Prostate gland (tissue), 2 donors: ENCODE results near the gene SYNCRIP. TPM values are rescaled to one million over a fixed set of nuclear protein-coding genes. Genes with fewer than 3 reads are reported as not detected.
"Not testable (repeated sequence)": the region's sequence is repeated elsewhere in the genome, so short reads cannot be mapped to it uniquely, and the experiment has no call there.

Experiments used
- DNase-seq: peaks from one replicate; pipeline ENCODE4 v3.0.0-alpha.2; 2019; ENCODE audit warnings: low spot score
- H3K27ac ChIP-seq, 2 donors: fragments of 200-600 bp; sonication (generic); 2 replicates each; pipeline ENCODE4 v1.5.1; 2017 to 2019
- H3K27me3 ChIP-seq: fragments of 200-600 bp; sonication (generic); replicated peaks from 2 replicates; pipeline ENCODE4 v1.5.1; 2019; ENCODE audit not compliant: insufficient read depth
- H3K36me3 ChIP-seq, 2 donors: fragments of 200-600 bp; sonication (generic); 1 replicate in 1 of 2; 2 replicates in 1 of 2; pipeline versions ENCODE4 v1.5.1 to v1.8.1; 2017 to 2019
- H3K4me1 ChIP-seq: fragments of 200-600 bp; sonication (generic); replicated peaks from 2 replicates; pipeline ENCODE4 v1.5.1; 2019
- H3K4me3 ChIP-seq, 2 donors: fragments of 200-600 bp; sonication (generic); 2 replicates each; pipeline ENCODE4 v1.5.1; 2017 to 2019
- H3K9me3 ChIP-seq: fragments of 200-600 bp; sonication (generic); 2 replicates; pipeline ENCODE4 v1.5.1; 2017
- CTCF ChIP-seq, 4 experiments: fragments of 200-600 bp in 2 of 4; fragments of 450-650 bp in 2 of 4; sonication (generic) in 2 of 4; IDR thresholded peaks; 1 replicate in 3 of 4; 2 replicates in 1 of 4; pipeline ENCODE4 v1.5.1; 2016 to 2019; ENCODE audit warnings: antibody characterized with exemption in 4 of 4, mild to moderate bottlenecking in 2 of 4, moderate library complexity in 2 of 4
- POLR2A ChIP-seq: fragments of 450-650 bp; IDR thresholded peaks from one replicate; pipeline ENCODE4 v1.6.1; 2016; ENCODE audit warnings: antibody characterized with exemption, mild to moderate bottlenecking
- POLR2AphosphoS5 ChIP-seq: sonication (generic); formaldehyde crosslinking; IDR thresholded peaks from one replicate; pipeline ENCODE4 v1.6.1; 2017; ENCODE audit warnings: antibody characterized with exemption
- WGBS: methylation state at CpG from one replicate; pipeline ENCODE4 v1.1.5; 2018; 5-methylcytosine and 5-hydroxymethylcytosine counted together
- intact Hi-C: fragments of 100-400 bp; cut with DNase I; formaldehyde crosslinking; loops from one replicate; pipeline ENCODE4 v1.14.2; 2022
- total RNA-seq, 2 donors: library from RNA; depleted of rRNA; stranded (reverse); fragments of >200 nt; gene quantifications; one replicate each; pipeline ENCODE4 v1.1.0, GENCODE V29; 2016

The SYNCRIP gene
- total RNA-seq, 2 donors from 2014 or later, result 46.1 to 49.7 TPM

- Histone ChIP-seq H3K9me3 (no peaks in the 10 kb centered on the region), H3K27me3 (no peaks in the 10 kb centered on the region), H3K4me1 (no peaks in the 10 kb centered on the region), H3K36me3 (no peaks in the 10 kb centered on the region), H3K27ac (no peak overlapping the region), H3K4me3 (no peak overlapping the region)
- DNase-seq, result no peak
- WGBS, result 40% methylated on average over 2 of the region's 2 CpGs
- intact Hi-C loops, result no loop called here
- no peak for TF ChIP-seq POLR2A
- no peak for TF ChIP-seq CTCF (IDR thresholded peaks at IDR 0.05)
- no peak for TF ChIP-seq POLR2AphosphoS5
Observed at GRCh38 chr6:85684133-85684808, 41.6 kb upstream of the SYNCRIP start.

- 97% methylated on average over 4 of the region's 4 CpGs for WGBS
- H3K4me1 ChIP-seq, H3K4me3 ChIP-seq, H3K27ac ChIP-seq, DNase-seq, H3K27me3 ChIP-seq, H3K36me3 ChIP-seq, intact Hi-C loops, H3K9me3 ChIP-seq: not testable (repeated sequence)
Observed at GRCh38 chr6:85681899-85682298, 39.2 kb upstream of the SYNCRIP start.

- H3K4me3 ChIP-seq, result no peak overlapping the region
- no peak overlapping the region for H3K27ac ChIP-seq
- 89% methylated on average over 7 of the region's 7 CpGs for WGBS
- H3K27me3 ChIP-seq, result no peaks in the 10 kb centered on the region
- TF ChIP-seq POLR2A, result no peak
- TF ChIP-seq POLR2AphosphoS5, result no peak
- TF ChIP-seq CTCF (IDR thresholded peaks at IDR 0.05), result no peak
- H3K9me3 ChIP-seq, result no peaks in the 10 kb centered on the region
- no peak for DNase-seq
- no peaks in the 10 kb centered on the region for H3K4me1 ChIP-seq
- intact Hi-C loops, result no loop called here
- no peaks in the 10 kb centered on the region for H3K36me3 ChIP-seq
Observed at GRCh38 chr6:85680388-85680787, 37.7 kb upstream of the SYNCRIP start.

GRCh38 chr6:85679445-85680123 lies 36.9 kb upstream of the SYNCRIP start:
- no peaks in the 10 kb centered on the region for H3K36me3 ChIP-seq
- no peaks in the 10 kb centered on the region for H3K27me3 ChIP-seq
- peak overlapping the region; percentile 82 to 93 for H3K4me3 ChIP-seq
- intact Hi-C loops, result loop anchor here (2.0 to 10.0 kb wide), 4 partner anchors 85 to 1905 kb away; partner anchors contain the start of genes NT5E and RARS2
- H3K4me1 ChIP-seq, result no peaks in the 10 kb centered on the region
- no peaks in the 10 kb centered on the region for H3K9me3 ChIP-seq
- peak overlapping the region; percentile 86 to 87 for H3K27ac ChIP-seq
- 37% methylated on average over 14 of the region's 14 CpGs for WGBS
- DNase-seq, result no peak
- TF ChIP-seq POLR2A (no peak), CTCF (IDR thresholded peaks at IDR 0.05) (no peak), POLR2AphosphoS5 (no peak)

- H3K36me3 ChIP-seq, result no peaks in the 10 kb centered on the region
- peak overlapping the region; percentile 82 to 93 for H3K4me3 ChIP-seq
- intact Hi-C loops, result loop anchor here (1.0 to 10.0 kb wide), 5 partner anchors 36 to 1906 kb away; partner anchors contain the start of genes NT5E and RARS2
- no peaks in the 10 kb centered on the region for H3K27me3 ChIP-seq
- peak; percentile 98 for DNase-seq
- H3K9me3 ChIP-seq, result no peaks in the 10 kb centered on the region
- TF ChIP-seq POLR2AphosphoS5 (peak; percentile 100), CTCF (IDR thresholded peaks at IDR 0.05) (peak in 2 of 4 experiments; percentile 4 to 22), POLR2A (peak; percentile 99)
- peak overlapping the region; percentile 86 to 87 for H3K27ac ChIP-seq
- under 1% methylated on average over 71 of the region's 82 CpGs for WGBS
- no peaks in the 10 kb centered on the region for H3K4me1 ChIP-seq
Observed at GRCh38 chr6:85678602-85679444, 36.1 kb upstream of the SYNCRIP start.
